Left ventricle myocardium inferior (tissue), 1 donor: ENCODE results near the gene IL3. TPM values are rescaled to one million over a fixed set of nuclear protein-coding genes. Genes with fewer than 3 reads are reported as not detected.

ENCODE experiments used
- DNase-seq: peaks from one replicate; pipeline ENCODE4 v3.0.0-alpha.2; 2020
- H3K27ac ChIP-seq: fragments of 200-600 bp; replicated peaks from 2 replicates; pipeline ENCODE4 v1.8.0; 2021
- H3K27me3 ChIP-seq: fragments of 200-600 bp; 2 replicates; pipeline ENCODE4 v1.8.0; 2021; ENCODE audit warnings: low read depth
- H3K36me3 ChIP-seq: fragments of 200-600 bp; 2 replicates; pipeline ENCODE4 v1.8.0; 2021
- H3K4me1 ChIP-seq: fragments of 200-600 bp; 2 replicates; pipeline ENCODE4 v1.8.0; 2021
- H3K4me3 ChIP-seq: fragments of 200-600 bp; 2 replicates; pipeline ENCODE4 v1.8.0; 2021; ENCODE audit warnings: mild to moderate bottlenecking, moderate library complexity
- H3K9me3 ChIP-seq: fragments of 200-600 bp; replicated peaks from 2 replicates; pipeline ENCODE4 v1.8.0; 2021
- intact Hi-C: fragments of 100-400 bp; cut with micrococcal nuclease; formaldehyde crosslinking; loops from one replicate; pipeline ENCODE4 v1.11.0; 2022
- total RNA-seq: library from RNA; stranded (reverse); fragmentation: NEBNext Ultra II Directional; extraction: Animal tissue kit (Norgen Biotek cat#: 25700); gene quantifications from one replicate; pipeline ENCODE4 v1.2.1, GENCODE V29; 2021
- TF ChIP-seq, protein P1 (sequence below): fragments of 200-600 bp; IDR thresholded peaks from 2 replicates; pipeline ENCODE4 v1.8.0; 2021; ENCODE audit warnings: antibody characterized with exemption, mild to moderate bottlenecking, borderline replicate concordance
- donor health status: DM: no; HTN: yes; CAD: no; lungs with severe emphysema.

IL3 gene
- total RNA-seq, 1 donor from 2014 or later, result not detected

DNA sequence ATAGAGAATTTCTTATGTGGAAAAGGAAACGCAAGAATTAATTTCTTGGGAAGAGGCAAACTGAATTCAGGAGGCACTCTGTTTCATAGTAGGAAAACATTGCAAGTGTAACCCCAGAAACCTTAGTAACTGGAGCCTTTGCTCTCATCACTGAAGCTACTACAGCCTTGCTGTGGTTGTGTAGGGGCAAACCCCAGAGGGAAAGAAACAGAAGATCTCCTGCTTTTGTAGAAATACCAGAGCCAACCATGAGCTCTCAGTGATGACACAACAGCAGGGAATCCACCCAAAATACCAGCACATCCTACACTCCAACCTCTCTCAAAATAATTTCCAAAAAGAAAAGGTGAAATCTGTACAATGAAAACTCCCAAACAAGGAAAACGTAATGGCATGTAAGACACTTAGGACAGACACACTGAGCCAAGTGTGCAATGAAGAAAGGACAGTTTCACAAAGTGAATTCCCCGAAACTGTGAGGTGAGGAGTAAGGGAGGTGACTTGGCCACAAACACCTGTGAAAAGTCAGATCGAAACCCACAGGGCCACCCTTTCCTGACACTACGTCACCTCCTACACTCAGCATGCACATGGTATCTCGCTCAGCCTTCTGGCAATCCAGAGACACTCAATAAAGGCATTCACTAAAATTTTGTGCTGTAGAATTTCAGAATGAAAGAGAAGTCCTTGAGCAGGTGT, 40.4 kb upstream of the IL3 start:
- no peak overlapping the region for H3K27ac ChIP-seq
- intact Hi-C loops, result no loop called here
- no peaks in the 10 kb centered on the region for H3K4me1 ChIP-seq
- no peak for DNase-seq
- H3K4me3 ChIP-seq, result no peak overlapping the region
- TF ChIP-seq, protein P1, sequence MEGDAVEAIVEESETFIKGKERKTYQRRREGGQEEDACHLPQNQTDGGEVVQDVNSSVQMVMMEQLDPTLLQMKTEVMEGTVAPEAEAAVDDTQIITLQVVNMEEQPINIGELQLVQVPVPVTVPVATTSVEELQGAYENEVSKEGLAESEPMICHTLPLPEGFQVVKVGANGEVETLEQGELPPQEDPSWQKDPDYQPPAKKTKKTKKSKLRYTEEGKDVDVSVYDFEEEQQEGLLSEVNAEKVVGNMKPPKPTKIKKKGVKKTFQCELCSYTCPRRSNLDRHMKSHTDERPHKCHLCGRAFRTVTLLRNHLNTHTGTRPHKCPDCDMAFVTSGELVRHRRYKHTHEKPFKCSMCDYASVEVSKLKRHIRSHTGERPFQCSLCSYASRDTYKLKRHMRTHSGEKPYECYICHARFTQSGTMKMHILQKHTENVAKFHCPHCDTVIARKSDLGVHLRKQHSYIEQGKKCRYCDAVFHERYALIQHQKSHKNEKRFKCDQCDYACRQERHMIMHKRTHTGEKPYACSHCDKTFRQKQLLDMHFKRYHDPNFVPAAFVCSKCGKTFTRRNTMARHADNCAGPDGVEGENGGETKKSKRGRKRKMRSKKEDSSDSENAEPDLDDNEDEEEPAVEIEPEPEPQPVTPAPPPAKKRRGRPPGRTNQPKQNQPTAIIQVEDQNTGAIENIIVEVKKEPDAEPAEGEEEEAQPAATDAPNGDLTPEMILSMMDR, result no peak
- no peaks in the 10 kb centered on the region for H3K9me3 ChIP-seq
- H3K36me3 ChIP-seq, result no peaks in the 10 kb centered on the region
- H3K27me3 ChIP-seq, result peaks cover 50% of the 10 kb centered on the region

- Histone ChIP-seq H3K27me3 (peaks cover 56% of the 10 kb centered on the region), H3K4me3 (no peak overlapping the region), H3K36me3 (no peaks in the 10 kb centered on the region), H3K4me1 (no peaks in the 10 kb centered on the region), H3K9me3 (no peaks in the 10 kb centered on the region), H3K27ac (no peak overlapping the region)
- no peak for DNase-seq
- intact Hi-C loops, result no loop called here
- TF ChIP-seq, protein P1, result no peak
Observed at GRCh38 chr5:132020568-132021339, 39.7 kb upstream of the IL3 start.

- Histone ChIP-seq H3K4me3 (no peak overlapping the region), H3K27ac (no peak overlapping the region), H3K36me3 (no peaks in the 10 kb centered on the region), H3K4me1 (no peaks in the 10 kb centered on the region), H3K9me3 (no peaks in the 10 kb centered on the region), H3K27me3 (peaks cover 59% of the 10 kb centered on the region)
- intact Hi-C loops, result no loop called here
- TF ChIP-seq, protein P1, result no peak
- no peak for DNase-seq
Observed at GRCh38 chr5:132021654-132022053, 38.8 kb upstream of the IL3 start.

- intact Hi-C loops, result no loop called here
Observed at GRCh38 chr5:132022737-132023136, 37.7 kb upstream of the IL3 start.

DNA sequence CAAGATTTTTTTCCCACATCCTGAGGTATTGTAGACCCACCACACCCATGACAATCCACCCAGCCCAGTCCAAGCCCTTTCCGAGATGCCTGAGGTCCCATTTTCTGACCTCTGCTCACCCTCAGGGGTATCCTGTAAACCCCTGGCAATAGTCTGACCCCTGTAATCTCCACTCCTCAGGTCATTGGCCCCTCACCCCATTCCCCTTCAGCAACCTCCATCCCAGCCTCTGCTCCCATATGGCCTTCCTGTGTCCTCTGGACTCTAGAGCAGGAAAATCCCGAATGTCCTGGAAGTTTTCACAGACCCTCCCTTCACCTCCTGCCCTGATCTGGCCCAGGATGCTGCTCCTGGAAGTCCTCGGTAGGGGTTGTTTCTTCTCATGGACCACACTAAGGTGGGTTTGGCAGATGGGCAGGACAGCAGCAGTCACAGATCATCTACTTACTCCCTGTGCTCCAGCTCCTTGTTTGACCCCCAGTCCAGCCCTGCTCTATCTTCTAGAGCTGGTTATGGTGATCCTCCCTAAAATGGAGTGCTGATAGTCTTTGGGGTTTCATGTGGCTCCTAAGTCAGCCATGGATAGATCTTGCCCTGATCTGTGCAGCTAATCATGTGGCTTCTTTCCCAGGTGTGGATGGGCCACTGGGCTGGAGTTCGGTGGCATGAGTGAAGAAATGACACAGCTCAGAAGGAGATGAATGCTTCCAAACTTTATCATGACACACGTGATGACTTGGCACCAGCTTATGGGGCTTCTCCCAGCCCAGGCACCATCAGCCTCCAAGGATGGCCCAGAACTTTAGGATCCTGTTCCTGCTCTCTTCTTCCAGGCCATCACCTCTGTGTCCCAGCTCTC, 37.0 kb upstream of the IL3 start:
- no peak overlapping the region for H3K27ac ChIP-seq
- no peaks in the 10 kb centered on the region for H3K4me1 ChIP-seq
- H3K36me3 ChIP-seq, result no peaks in the 10 kb centered on the region
- H3K4me3 ChIP-seq, result no peak overlapping the region
- DNase-seq, result no peak
- peaks cover 52% of the 10 kb centered on the region for H3K27me3 ChIP-seq
- no peaks in the 10 kb centered on the region for H3K9me3 ChIP-seq
- intact Hi-C loops, result no loop called here
- TF ChIP-seq, protein P1, result no peak

More at GRCh38 chr5:132022737-132023136, 37.7 kb upstream of the IL3 start:
- no peaks in the 10 kb centered on the region for H3K9me3 ChIP-seq
- no peak overlapping the region for H3K4me3 ChIP-seq
- no peaks in the 10 kb centered on the region for H3K36me3 ChIP-seq
- H3K27ac ChIP-seq, result no peak overlapping the region
- H3K27me3 ChIP-seq, result peaks cover 56% of the 10 kb centered on the region
- TF ChIP-seq, protein P1, result no peak
- DNase-seq, result no peak
- no peaks in the 10 kb centered on the region for H3K4me1 ChIP-seq
